ENCODE data around the gene NSDHL. TPM values are rescaled to one million over a fixed set of nuclear protein-coding genes. Genes with fewer than 3 reads are reported as not detected.

The NSDHL gene
- total and polyA plus RNA-seq, 2 experiments from 2014 or later, result 46.2 to 62.9 TPM

GRCh38 chrX:152819732-152820131 is 11.1 kb upstream of the NSDHL start:
- 56% methylated on average over 7 of the region's 7 CpGs for WGBS (ENCODE audit: low lambda C conversion rate, missing lambda C conversion rate)
- Histone ChIP-seq H3K79me2 (no peaks in the 10 kb centered on the region), H2AFZ (no peak overlapping the region)

GRCh38 chrX:152821145-152821765 is 9.6 kb upstream of the NSDHL start:
- Histone ChIP-seq H3K9me3 (ENCODE audit: low read depth) (no peaks in the 10 kb centered on the region), H3K27me3 (no peaks in the 10 kb centered on the region), H3K9me2 (replicated peaks; ENCODE audit: insufficient read depth) (no peaks in the 10 kb centered on the region), H3K4me1 (ENCODE audit: insufficient read depth) (no peaks in the 10 kb centered on the region), H4K20me1 (ENCODE audit: insufficient read depth, poor library complexity, severe bottlenecking) (no peaks in the 10 kb centered on the region), H3K4me2 (no peak overlapping the region), H3K36me3 (replicated peaks; ENCODE audit: insufficient read depth, low read depth) (no peaks in the 10 kb centered on the region), H3K79me2 (no peaks in the 10 kb centered on the region), H3K27ac (no peak overlapping the region), H3K4me3 (no peak overlapping the region), H2AFZ (no peak overlapping the region)
- WGBS (ENCODE audit: low lambda C conversion rate, missing lambda C conversion rate), result 66% methylated on average over 3 of the region's 3 CpGs
- DNase-seq (ENCODE audit: low spot score), result peak; percentile 58
- peak; percentile 40 for TF ChIP-seq CTCF (IDR thresholded peaks at IDR 0.05; ENCODE audit: poor library complexity)
- no peak for TF ChIP-seq EZH2 (IDR thresholded peaks at IDR 0.05; ENCODE audit: borderline replicate concordance)
- no peak for TF ChIP-seq EZH2phosphoT487 (IDR thresholded peaks at IDR 0.05; ENCODE audit: low read depth, severe bottlenecking, unreplicated experiment)

More at GRCh38 chrX:152819732-152820131, 11.1 kb upstream of the NSDHL start:
- Histone ChIP-seq H3K36me3 (replicated peaks; ENCODE audit: insufficient read depth, low read depth) (no peaks in the 10 kb centered on the region), H3K9me2 (replicated peaks; ENCODE audit: insufficient read depth) (no peaks in the 10 kb centered on the region), H4K20me1 (ENCODE audit: insufficient read depth, poor library complexity, severe bottlenecking) (no peaks in the 10 kb centered on the region), H3K4me2 (no peak overlapping the region), H3K4me3 (no peak overlapping the region), H3K9me3 (ENCODE audit: low read depth) (no peaks in the 10 kb centered on the region), H3K27ac (no peak overlapping the region), H3K4me1 (ENCODE audit: insufficient read depth) (no peaks in the 10 kb centered on the region), H3K27me3 (no peaks in the 10 kb centered on the region)
- DNase-seq (ENCODE audit: low spot score), result no peak
- TF ChIP-seq CTCF (IDR thresholded peaks at IDR 0.05; ENCODE audit: poor library complexity) (no peak), EZH2 (IDR thresholded peaks at IDR 0.05; ENCODE audit: borderline replicate concordance) (no peak), EZH2phosphoT487 (IDR thresholded peaks at IDR 0.05; ENCODE audit: low read depth, severe bottlenecking, unreplicated experiment) (no peak)

DNA sequence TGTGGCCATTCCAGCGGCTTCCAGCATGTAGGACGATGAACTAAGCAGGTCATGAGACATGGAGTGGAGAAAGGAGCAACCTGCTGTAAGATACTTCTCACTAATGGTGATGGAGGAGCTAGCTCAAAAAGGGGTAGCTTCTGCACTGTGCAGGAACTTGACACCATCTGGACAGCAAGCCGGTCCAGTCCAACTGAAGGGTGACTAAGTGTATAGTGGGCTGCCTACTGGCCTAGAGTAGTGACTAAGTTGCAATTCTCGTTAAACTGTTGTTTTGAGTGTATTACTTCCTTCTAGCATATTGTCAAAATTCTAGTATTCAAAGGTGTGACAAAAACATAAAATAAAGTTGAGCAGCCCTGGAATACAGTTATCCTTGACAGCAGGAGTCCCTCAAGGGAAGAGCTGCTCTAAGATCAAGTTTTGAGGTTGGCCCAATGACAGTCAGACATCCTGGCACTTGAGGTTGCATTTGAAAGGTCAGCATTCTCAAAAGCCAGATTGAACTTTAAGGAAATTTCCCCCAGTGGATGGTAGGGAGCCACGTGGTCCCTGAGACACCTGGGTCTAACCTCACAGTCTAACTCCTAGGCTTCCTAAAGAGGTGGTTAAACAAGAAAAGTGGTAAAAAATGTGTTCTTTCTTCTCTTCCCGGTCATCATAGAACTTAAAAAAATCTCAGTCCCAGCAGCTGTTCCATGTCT is 8.3 kb upstream of the NSDHL start:
- Histone ChIP-seq H4K20me1 (ENCODE audit: insufficient read depth, poor library complexity, severe bottlenecking) (no peaks in the 10 kb centered on the region), H3K36me3 (replicated peaks; ENCODE audit: insufficient read depth, low read depth) (no peaks in the 10 kb centered on the region), H3K4me3 (no peak overlapping the region), H3K79me2 (no peaks in the 10 kb centered on the region), H3K9me3 (ENCODE audit: low read depth) (no peaks in the 10 kb centered on the region), H3K4me1 (ENCODE audit: insufficient read depth) (no peaks in the 10 kb centered on the region), H2AFZ (no peak overlapping the region), H3K27me3 (no peaks in the 10 kb centered on the region), H3K9me2 (replicated peaks; ENCODE audit: insufficient read depth) (no peaks in the 10 kb centered on the region), H3K27ac (no peak overlapping the region), H3K4me2 (no peak overlapping the region)
- no peak for DNase-seq (ENCODE audit: low spot score)
- 61% methylated on average over 6 of the region's 6 CpGs for WGBS (ENCODE audit: low lambda C conversion rate, missing lambda C conversion rate)
- TF ChIP-seq EZH2 (IDR thresholded peaks at IDR 0.05; ENCODE audit: borderline replicate concordance) (no peak), CTCF (IDR thresholded peaks at IDR 0.05; ENCODE audit: poor library complexity) (no peak), EZH2phosphoT487 (IDR thresholded peaks at IDR 0.05; ENCODE audit: low read depth, severe bottlenecking, unreplicated experiment) (no peak)

Measured in hepatocyte (in vitro differentiated cells).